Ramos (cell line): Measurements from ENCODE around the gene EML6.
"Not testable (repeated sequence)": the region's sequence is repeated elsewhere in the genome, so short reads cannot be mapped to it uniquely, and the experiment has no call there.

Source experiments
- in situ Hi-C: fragments of 300-500 bp; cut with MboI; formaldehyde crosslinking; loops from one replicate; pipeline ENCODE4 v1.14.3; 2022; ENCODE audit warnings: low sequenced_read_pairs; ENCODE audit not compliant: unreplicated experiment

EML6 gene

GRCh38 chr2:54723131-54723995 lies at the start of gene EML6:
TSS of gene EML6 (plus strand) at chr2:54723662. CDS start at chr2:54725062, 1,400 bp downstream.
- in situ Hi-C loops = no loop called here

GRCh38 chr2:54675281-54675680 lies 48.2 kb upstream of the EML6 start:
- in situ Hi-C loops = no loop called here

- in situ Hi-C loops = no loop called here
Measured at GRCh38 chr2:54675738-54676137, 47.7 kb upstream of the EML6 start.

GRCh38 chr2:54676656-54677055 lies 46.8 kb upstream of the EML6 start:
- in situ Hi-C loops = no loop called here

GRCh38 chr2:54677476-54678265 lies 45.8 kb upstream of the EML6 start:
- in situ Hi-C loops = no loop called here

- in situ Hi-C loops = no loop called here
Measured at GRCh38 chr2:54678719-54679118, 44.7 kb upstream of the EML6 start.

GRCh38 chr2:54680397-54681041 lies 42.9 kb upstream of the EML6 start:
- in situ Hi-C loops = no loop called here

- in situ Hi-C loops = no loop called here
Measured at GRCh38 chr2:54681416-54681815, 42.0 kb upstream of the EML6 start.

GRCh38 chr2:54683596-54683995 lies 39.9 kb upstream of the EML6 start:
- in situ Hi-C loops = no loop called here

GRCh38 chr2:54685263-54685775 lies 38.1 kb upstream of the EML6 start:
- in situ Hi-C loops = no loop called here

GRCh38 chr2:54687595-54688152 lies 35.8 kb upstream of the EML6 start:
- in situ Hi-C loops = no loop called here

- in situ Hi-C loops = no loop called here
Measured at GRCh38 chr2:54691445-54692135, 31.9 kb upstream of the EML6 start.

GRCh38 chr2:54692556-54692955 lies 30.9 kb upstream of the EML6 start:
- in situ Hi-C loops = no loop called here

- in situ Hi-C loops = no loop called here
Measured at GRCh38 chr2:54695378-54695777, 28.1 kb upstream of the EML6 start.

- in situ Hi-C loops = no loop called here
Measured at GRCh38 chr2:54697934-54698333, 25.5 kb upstream of the EML6 start.

- in situ Hi-C loops = not testable (repeated sequence)
Measured at GRCh38 chr2:54698926-54699325, 24.5 kb upstream of the EML6 start.

GRCh38 chr2:54699665-54700064 lies 23.8 kb upstream of the EML6 start:
- in situ Hi-C loops = loop anchor here (10.0 kb wide), 1 partner anchor 585 kb away; the partner anchor contains the start of gene ACYP2

- in situ Hi-C loops = loop anchor here (10.0 kb wide), 1 partner anchor 586 kb away; the partner anchor contains the start of gene ACYP2
Measured at GRCh38 chr2:54701029-54701428, 22.4 kb upstream of the EML6 start.

GRCh38 chr2:54704238-54704637 lies 19.2 kb upstream of the EML6 start:
- in situ Hi-C loops = loop anchor here (10.0 kb wide), 1 partner anchor 589 kb away; the partner anchor contains the start of gene ACYP2
